HepG2 (cell line): ENCODE data around the gene GATD1. TPM values are rescaled to one million over a fixed set of nuclear protein-coding genes. Genes with fewer than 3 reads are reported as not detected.

ENCODE experiments used
- ATAC-seq: fragments of 200-7000 bp; cut with Tn5 transposase; 3 replicates; pipeline ENCODE4 v1.9.1; 2020; ENCODE audit warnings: mild to moderate bottlenecking, moderate library complexity
- BruUV-seq: library from RNA; stranded (reverse); fragments of 400-500 nt; replicated peaks from 2 replicates; lab custom pipeline; 2021; lab: Mats Ljungman, UMichigan
- CTCF ChIA-PET: fragments of 300-600 bp; formaldehyde crosslinking; extraction: SDS; loops from one replicate; lab custom pipeline; 2021; ENCODE audit warnings: low total read pairs, inconsistent platforms, low intra/inter-chr PET ratio; lab: Yijun Ruan, JAX
- POLR2A ChIA-PET: fragments of 350-600 bp; sonication (Branson Sonifier 250); formaldehyde crosslinking; loops from one replicate; lab custom pipeline; 2020; ENCODE audit warnings: antibody characterized with exemption, inconsistent platforms; lab: Yijun Ruan, JAX
- DNase-seq: peaks from one replicate; pipeline ENCODE4 v3.0.0-alpha.2; 2015; ENCODE audit warnings: low spot score
- FAIRE-seq: peaks from 3 replicates; lab custom pipeline; 2011; peaks lifted over from hg19 to GRCh38; lab: Jason Lieb, UNC
- H2AFZ ChIP-seq: one replicate; pipeline ENCODE4 v1.6.1; 2011; ENCODE audit warnings: low read length, inconsistent platforms
- H3K27ac ChIP-seq: fragments of 300-600 bp; 3 replicates; pipeline ENCODE4 v1.8.0; 2011; ENCODE audit warnings: mixed run types, mild to moderate bottlenecking, mixed read lengths, low read length, inconsistent platforms; ENCODE audit not compliant: insufficient read depth; ENCODE audit errors: extremely low read length
- H3K27me3 ChIP-seq, 2 experiments: fragments of 200-600 bp in 1 of 2; 2 replicates in 1 of 2; 3 replicates in 1 of 2; pipeline versions ENCODE4 v1.6.0 to v1.8.0; 2011; ENCODE audit warnings: low read length in 2 of 2, mild to moderate bottlenecking in 2 of 2, moderate library complexity in 2 of 2, inconsistent platforms in 1 of 2; ENCODE audit not compliant: insufficient read depth in 2 of 2, control insufficient read depth in 1 of 2
- H3K36me3 ChIP-seq, 2 experiments: fragments of 200-600 bp in 1 of 2; replicated peaks in 1 of 2; 2 replicates in 1 of 2; 3 replicates in 1 of 2; pipeline versions ENCODE4 v1.5.1 to v1.8.0; 2011; ENCODE audit warnings: low read length in 2 of 2, inconsistent platforms in 1 of 2; ENCODE audit not compliant: insufficient read depth in 2 of 2, control insufficient read depth in 1 of 2
- H3K4me1 ChIP-seq: 2 replicates; pipeline ENCODE4 v1.5.1; 2012; ENCODE audit warnings: low read length, inconsistent platforms; ENCODE audit not compliant: insufficient read depth
- H3K4me2 ChIP-seq: 2 replicates; pipeline ENCODE4 v1.6.0; 2011; ENCODE audit warnings: low read depth, low read length, inconsistent platforms
- H3K4me3 ChIP-seq, 3 experiments: fragments of 200-600 bp in 1 of 3; sonication (generic), shearing (Covaris generic) in 1 of 3; replicated peaks in 1 of 3; 2 replicates each; pipeline ENCODE4 v1.5.1; 2011 to 2016; ENCODE audit warnings: low read length in 3 of 3, inconsistent platforms in 2 of 3, low read depth in 2 of 3, mild to moderate bottlenecking in 2 of 3, control low read depth in 1 of 3, mixed read lengths in 1 of 3; ENCODE audit not compliant: insufficient read depth in 1 of 3
- H3K79me2 ChIP-seq: one replicate; pipeline ENCODE4 v1.6.1; 2011; ENCODE audit warnings: low read length, inconsistent platforms; ENCODE audit not compliant: insufficient read depth
- H3K9ac ChIP-seq: 2 replicates; pipeline ENCODE4 v1.6.0; 2011; ENCODE audit warnings: mild to moderate bottlenecking, low read depth, low read length, inconsistent platforms; ENCODE audit not compliant: insufficient read depth
- H3K9me3 ChIP-seq: 2 replicates; pipeline ENCODE4 v1.5.1; 2012; ENCODE audit warnings: mild to moderate bottlenecking, low read length
- H4K20me1 ChIP-seq: 2 replicates; pipeline ENCODE4 v1.6.0; 2011; ENCODE audit warnings: inconsistent platforms, mild to moderate bottlenecking, low read length, moderate library complexity; ENCODE audit not compliant: insufficient read depth
- CEBPZ ChIP-seq: IDR thresholded peaks from 2 replicates; pipeline ENCODE4 v1.6.1; 2012; ENCODE audit warnings: low read length, improper control_type of control experiment
- ELF1 ChIP-seq: sonication (generic); formaldehyde crosslinking; IDR thresholded peaks from 2 replicates; pipeline ENCODE4 v1.4.0; 2020; ENCODE audit warnings: missing genetic modification reagents
- ELF3 ChIP-seq: IDR thresholded peaks from 2 replicates; pipeline ENCODE4 v1.6.1; 2016; ENCODE audit warnings: missing genetic modification reagents, missing compliant biosample characterization
- GMEB1 ChIP-seq: sonication (generic); formaldehyde crosslinking; IDR thresholded peaks from 2 replicates; pipeline ENCODE4 v1.5.1; 2020; ENCODE audit warnings: missing genetic modification reagents, mild to moderate bottlenecking, borderline replicate concordance
- HCFC1 ChIP-seq: fragments of 150-350 bp; IDR thresholded peaks from 2 replicates; pipeline ENCODE4 v1.6.1; 2014; ENCODE audit warnings: low read depth, low read length
- HINFP ChIP-seq: sonication (generic); formaldehyde crosslinking; IDR thresholded peaks from 2 replicates; pipeline ENCODE4 v1.4.0; 2020; ENCODE audit warnings: low read depth, mild to moderate bottlenecking, missing genetic modification reagents
- NR2C2 ChIP-seq: sonication (generic); formaldehyde crosslinking; IDR thresholded peaks from 2 replicates; pipeline ENCODE4 v1.4.0; 2020; ENCODE audit warnings: missing genetic modification reagents, mild to moderate bottlenecking, moderate library complexity, borderline replicate concordance
- SCMH1 ChIP-seq: sonication (generic); formaldehyde crosslinking; IDR thresholded peaks from 2 replicates; pipeline ENCODE4 v1.9.0; 2021; ENCODE audit warnings: missing genetic modification reagents, mild to moderate bottlenecking, borderline replicate concordance
- ZBTB7B ChIP-seq: sonication (generic); formaldehyde crosslinking; IDR thresholded peaks from 2 replicates; pipeline ENCODE4 v1.4.0; 2020; ENCODE audit warnings: missing genetic modification reagents
- ZFP62 ChIP-seq: sonication (generic); formaldehyde crosslinking; IDR thresholded peaks from 2 replicates; pipeline ENCODE4 v1.4.0; 2020; ENCODE audit warnings: missing genetic modification reagents
- ZIK1 ChIP-seq: sonication (generic); formaldehyde crosslinking; IDR thresholded peaks from 2 replicates; pipeline ENCODE4 v1.5.0; 2020; ENCODE audit warnings: mild to moderate bottlenecking, low read depth, missing genetic modification reagents, borderline replicate concordance
- ZKSCAN1 ChIP-seq: fragments of 150-350 bp; IDR thresholded peaks from 2 replicates; pipeline ENCODE4 v1.6.1; 2014; ENCODE audit warnings: low read length
- ZNF275 ChIP-seq: sonication (generic); formaldehyde crosslinking; IDR thresholded peaks from 2 replicates; pipeline ENCODE4 v1.8.0; 2022; ENCODE audit warnings: missing genetic modification reagents, mild to moderate bottlenecking, inconsistent platforms, borderline replicate concordance
- ZNF510 ChIP-seq: sonication (generic); formaldehyde crosslinking; IDR thresholded peaks from 2 replicates; pipeline ENCODE4 v1.4.0; 2020; ENCODE audit warnings: low read depth, mild to moderate bottlenecking, missing genetic modification reagents
- ZNF552 ChIP-seq: sonication (generic); formaldehyde crosslinking; IDR thresholded peaks from 2 replicates; pipeline ENCODE4 v1.9.0; 2022; ENCODE audit warnings: missing genetic modification reagents, mild to moderate bottlenecking, borderline replicate concordance
- ZNF672 ChIP-seq: sonication (generic); formaldehyde crosslinking; IDR thresholded peaks from 2 replicates; pipeline ENCODE4 v1.8.1; 2022; ENCODE audit warnings: missing genetic modification reagents
- ZNF678 ChIP-seq: sonication (generic); formaldehyde crosslinking; IDR thresholded peaks from 2 replicates; pipeline ENCODE4 v1.4.0; 2020; ENCODE audit warnings: mild to moderate bottlenecking, missing genetic modification reagents
- ZNF788 ChIP-seq: sonication (generic); formaldehyde crosslinking; IDR thresholded peaks from 2 replicates; pipeline ENCODE4 v1.5.0; 2020; ENCODE audit warnings: mild to moderate bottlenecking, missing genetic modification reagents, borderline replicate concordance
- WGBS: methylation state at CpG from one replicate; pipeline ENCODE4 v1.1.6; 2017; ENCODE audit warnings: low lambda C conversion rate; 5-methylcytosine and 5-hydroxymethylcytosine counted together
- in situ Hi-C: cut with HindIII; loops from 2 replicates; pipeline ENCODE4 v1.10.0; 2017; ENCODE audit warnings: low pct_unique_long_range_greater_than_20kb; ENCODE audit not compliant: extremely low pct_ligation_motif_present
- intact Hi-C: fragments of 100-400 bp; cut with micrococcal nuclease; formaldehyde crosslinking; loops from one replicate; pipeline ENCODE4 v1.10.0; 2022; ENCODE audit not compliant: unreplicated experiment
- polyA plus RNA-seq, 8 experiments: library from polyadenylated mRNA; depleted of rRNA in 3 of 8; stranded (reverse) in 7 of 8; unstranded in 1 of 8; fragments of >200 nt; fragmentation: Illumina TruSeq in 4 of 8; extraction: Trizol in 4 of 8; gene quantifications; 2 replicates each; pipeline versions ENCODE4 v1.2.1 to v1.2.3, GENCODE V29; 2011 to 2016; ENCODE audit warnings: low read depth in 4 of 8, missing spikeins in 1 of 8, mixed read lengths in 1 of 8; ENCODE audit not compliant: insufficient read depth in 1 of 8
- total RNA-seq, 5 experiments: library from RNA; depleted of rRNA; stranded (reverse); fragments of >200 nt; fragmentation: Illumina TruSeq; extraction: Trizol; gene quantifications; 2 replicates each; pipeline ENCODE4 v1.2.3, GENCODE V29; 2016; ENCODE audit warnings: low read depth in 1 of 5

The GATD1 gene
- total and polyA plus RNA-seq, 2 of the 13 experiments (the other 11 are each of a cell fraction or from before 2014, with no cell fraction given), result 31.3 to 60.5 TPM

GRCh38 chr11:733072-733471 lies 44.2 kb downstream of the GATD1 start:
- Histone ChIP-seq H3K27ac (no peak overlapping the region), H2AFZ (no peak overlapping the region), H3K9ac (no peak overlapping the region), H3K4me2 (peak overlapping the region; percentile 45), H3K4me3 (no peak overlapping the region; a peak in 1 of 6 replicates), H3K9me3 (no peaks in the 10 kb centered on the region), H3K27me3 (peaks cover 3 to 13% of the 10 kb centered on the region in 2 experiments), H3K36me3 (no peaks in the 10 kb centered on the region), H4K20me1 (no peaks in the 10 kb centered on the region), H3K4me1 (peaks cover 55% of the 10 kb centered on the region), H3K79me2 (no peaks in the 10 kb centered on the region)
- ChIA-PET CTCF (no interaction called here), POLR2A (interaction anchor here (1.6 to 8.6 kb wide), 2 partner anchors 26 to 36 kb away, joined by 6 to 61 read pairs; partner anchors contain the start of genes DEAF1, EPS8L2 and TMEM80)
- no peak for TF ChIP-seq ELF1
- TF ChIP-seq ZIK1 (CRISPR knock-in tag), result no peak
- TF ChIP-seq HINFP (CRISPR knock-in tag), result no peak
- no peak for TF ChIP-seq ZNF552
- TF ChIP-seq ZNF672 (CRISPR knock-in tag), result no peak
- TF ChIP-seq ZBTB7B (CRISPR knock-in tag), result no peak
- TF ChIP-seq ZNF788, result no peak
- TF ChIP-seq ZNF510, result no peak
- TF ChIP-seq SCMH1 (CRISPR knock-in tag), result no peak
- TF ChIP-seq NR2C2 (CRISPR knock-in tag), result no peak
- no peak for TF ChIP-seq CEBPZ
- no peak for TF ChIP-seq ZKSCAN1
- no peak for TF ChIP-seq ZFP62 (CRISPR knock-in tag)
- TF ChIP-seq ZNF275, result no peak
- TF ChIP-seq HCFC1, result no peak
- no peak for TF ChIP-seq ELF3
- TF ChIP-seq GMEB1 (CRISPR knock-in tag), result no peak
- TF ChIP-seq ZNF678 (CRISPR knock-in tag), result no peak
- no TSS peak for BruUV-seq
- intact Hi-C loops (no loop called here), in situ Hi-C loops (no loop called here)
- WGBS, result 42% methylated on average over 14 of the region's 20 CpGs
- DNase-seq (no peak), ATAC-seq (peak; percentile 1; the same call in 1 of the 3 replicates), FAIRE-seq (no peak)
